Naive thymus-derived CD8-positive, alpha-beta T cell (primary cell): Measurements from ENCODE around the gene HS6ST3. TPM values are rescaled to one million over a fixed set of nuclear protein-coding genes. Genes with fewer than 3 reads are reported as not detected.
A peak's percentile ranks its signal among the peaks of the same experiment; 100 is the strongest.

Experiments
- ATAC-seq, 2 donors: fragments of 150-1000 bp; cut with Tn5 transposase in 1 of 2; sonication (Bioruptor Pico), chemical (Tn5 transposase) in 1 of 2; 1 replicate in 1 of 2; 2 replicates in 1 of 2; pipeline ENCODE4 v1.10.0; 2021; ENCODE audit warnings: mild to moderate bottlenecking in 2 of 2, moderate library complexity in 2 of 2
- POLR2A ChIA-PET: fragments of 350-600 bp; sonication (Branson Sonifier 250); formaldehyde crosslinking; loops from one replicate; lab custom pipeline; 2021; ENCODE audit warnings: antibody characterized with exemption; lab: Charles Lee
- DNase-seq, 10 donors: peaks; one replicate each; pipeline versions ENCODE4 v3.0.0 to v3.0.0-alpha.2; 2020 to 2022
- H3K27ac Mint-ChIP-seq, 10 donors: one replicate each; pipeline ENCODE4 v1.8.0; 2020 to 2022; ENCODE audit warnings: mild to moderate bottlenecking in 10 of 10, mixed read lengths in 10 of 10, moderate library complexity in 4 of 10, inconsistent platforms in 1 of 10
- H3K27me3 Mint-ChIP-seq, 5 donors: one replicate each; pipeline ENCODE4 v1.8.0; 2021 to 2022; ENCODE audit warnings: mixed read lengths in 5 of 5
- H3K36me3 Mint-ChIP-seq, 3 donors: one replicate each; pipeline ENCODE4 v1.8.0; 2020 to 2022; ENCODE audit warnings: mixed read lengths in 3 of 3, mild to moderate bottlenecking in 2 of 3, inconsistent platforms in 1 of 3
- H3K4me1 Mint-ChIP-seq, 4 donors: one replicate each; pipeline ENCODE4 v1.8.0; 2021 to 2022; ENCODE audit warnings: mixed read lengths in 4 of 4
- H3K4me3 Mint-ChIP-seq, 10 donors: one replicate each; pipeline ENCODE4 v1.8.0; 2020 to 2022; ENCODE audit warnings: mild to moderate bottlenecking in 10 of 10, mixed read lengths in 10 of 10, moderate library complexity in 6 of 10, inconsistent platforms in 1 of 10
- H3K9me3 Mint-ChIP-seq, 9 donors: one replicate each; pipeline ENCODE4 v1.8.0; 2020 to 2022; ENCODE audit warnings: mixed read lengths in 9 of 9, mild to moderate bottlenecking in 3 of 9, inconsistent platforms in 1 of 9, moderate library complexity in 1 of 9
- polyA plus RNA-seq, 3 donors: library from polyadenylated mRNA; unstranded; fragments of 300-500 nt; fragmentation: Illumina TruSeq; gene quantifications; one replicate each; pipeline ENCODE4 v1.2.3, GENCODE V29; 2021
- total RNA-seq, 8 experiments: library from RNA in 2 of 8; stranded (reverse) in 2 of 8; gene quantifications; one replicate each; pipeline ENCODE4 v1.2.3 and lab custom pipeline; 2021 to 2026

The HS6ST3 gene
- total and polyA plus RNA-seq, 5 experiments from 2014 or later, result not detected

DNA sequence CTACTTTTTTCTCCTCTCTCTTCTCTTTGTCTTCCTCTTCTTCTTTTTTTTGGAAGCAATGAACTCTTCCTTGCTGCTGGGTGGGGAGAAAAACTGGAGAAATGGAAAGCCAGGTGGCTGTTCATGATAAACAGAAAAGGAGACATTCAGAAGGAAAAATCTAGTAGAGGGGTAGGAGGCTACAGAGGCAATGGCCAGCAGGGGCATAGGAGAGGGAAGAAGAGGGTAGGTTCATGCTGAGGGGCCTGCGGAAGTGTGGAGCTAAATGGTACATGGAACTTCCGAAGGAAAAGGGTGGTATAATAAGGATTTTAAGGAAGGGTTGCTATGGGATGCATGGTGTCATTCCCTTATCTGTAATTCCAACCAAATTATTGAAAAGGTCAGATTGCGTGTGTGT lies 17.5 kb upstream of the HS6ST3 start:
- POLR2A ChIA-PET, result no interaction called here
- Mint-ChIP-seq H3K4me1 (no peaks in the 10 kb centered on the region), H3K27me3 (peaks cover 0 to 9% (median 2%) of the 10 kb centered on the region in 5 donors), H3K36me3 (peaks cover 0 to 5% (median 0%) of the 10 kb centered on the region in 3 donors), H3K9me3 (peaks cover 0 to 31% (median 8%) of the 10 kb centered on the region in 9 donors), H3K27ac (no peak overlapping the region), H3K4me3 (no peak overlapping the region)
- ATAC-seq (no peak), DNase-seq (no peak)

DNA sequence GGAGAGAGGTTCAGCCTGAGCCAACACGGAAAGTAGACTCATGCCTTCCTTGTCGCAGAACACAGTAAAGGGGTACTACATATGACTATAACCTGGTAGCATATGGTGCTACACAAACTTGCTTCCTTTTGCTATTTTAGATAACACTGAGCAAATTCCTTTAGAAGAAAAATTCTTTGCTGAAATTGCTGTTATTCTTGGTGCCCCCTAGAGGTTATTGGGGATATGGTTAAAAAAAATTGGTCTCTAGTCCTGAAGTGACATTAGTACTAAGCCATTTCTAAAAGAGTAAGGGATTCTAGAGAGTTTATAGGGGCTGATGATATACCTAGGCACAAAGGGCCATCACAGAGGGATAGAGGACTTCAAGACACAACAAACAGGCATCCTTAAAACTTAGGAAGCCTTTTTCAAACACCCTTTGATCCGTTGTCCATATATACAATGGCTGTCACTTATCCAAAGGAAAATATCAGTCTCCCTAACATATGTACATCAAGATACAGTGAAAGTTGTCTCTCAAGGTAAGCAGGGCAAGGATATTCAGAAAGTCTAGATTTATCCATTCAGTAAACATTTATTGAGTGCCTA lies 13.9 kb upstream of the HS6ST3 start:
- POLR2A ChIA-PET, result no interaction called here
- no peak for ATAC-seq
- Mint-ChIP-seq H3K36me3 (no peaks in the 10 kb centered on the region), H3K4me1 (no peaks in the 10 kb centered on the region), H3K27me3 (peaks cover 0 to 9% (median 3%) of the 10 kb centered on the region in 5 donors), H3K9me3 (peaks cover 0 to 22% (median 5%) of the 10 kb centered on the region in 9 donors), H3K27ac (no peak overlapping the region), H3K4me3 (no peak overlapping the region)
- no peak for DNase-seq

DNA sequence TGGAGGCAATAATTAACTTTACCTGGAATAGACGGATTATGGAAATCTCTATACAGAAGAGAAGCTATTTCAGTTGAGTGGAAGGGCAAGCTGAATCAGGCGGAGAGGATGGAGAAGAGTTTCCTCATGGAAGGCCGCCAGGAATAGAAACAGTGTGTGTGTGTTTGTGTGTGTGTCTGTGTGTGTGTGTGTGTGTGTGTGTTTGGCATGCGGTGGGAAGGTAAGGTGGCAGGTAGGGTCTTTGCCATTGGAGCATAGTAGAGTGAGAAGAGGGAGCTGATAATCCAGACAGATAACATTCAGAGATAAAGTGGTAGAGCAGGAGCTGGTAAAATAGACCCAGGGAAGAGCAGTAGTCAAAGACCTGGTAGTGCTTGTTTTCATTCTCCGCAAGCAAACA lies 9.2 kb upstream of the HS6ST3 start:
- Mint-ChIP-seq H3K4me3 (no peak overlapping the region), H3K4me1 (no peaks in the 10 kb centered on the region), H3K27ac (no peak overlapping the region), H3K27me3 (peaks cover 2 to 16% (median 8%) of the 10 kb centered on the region in 5 donors), H3K36me3 (no peaks in the 10 kb centered on the region), H3K9me3 (peaks cover 0 to 30% (median 6%) of the 10 kb centered on the region in 9 donors)
- POLR2A ChIA-PET, result no interaction called here
- no peak for DNase-seq
- no peak for ATAC-seq

DNA sequence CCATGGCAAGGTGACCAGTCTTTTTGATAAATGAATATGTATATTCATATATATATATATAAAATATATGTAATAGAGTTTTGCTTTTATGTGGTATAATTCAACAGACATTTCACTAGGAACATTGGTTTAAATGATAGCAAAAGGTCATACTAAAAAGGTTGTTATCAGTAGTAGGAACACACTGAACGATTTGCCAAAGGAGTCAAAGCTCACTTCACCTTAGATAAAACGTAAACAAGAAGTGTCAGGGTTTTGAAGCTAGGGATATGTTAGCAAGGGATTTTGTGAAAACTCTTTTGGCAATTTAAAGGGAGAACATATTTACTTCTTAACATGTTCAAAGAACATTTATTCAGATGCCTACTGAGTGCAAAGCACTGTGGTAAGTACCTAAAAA lies 8.0 kb upstream of the HS6ST3 start:
- H3K9me3 Mint-ChIP-seq, result peaks cover 0 to 23% (median 4%) of the 10 kb centered on the region in 9 donors
- no peak overlapping the region for H3K4me3 Mint-ChIP-seq

DNA sequence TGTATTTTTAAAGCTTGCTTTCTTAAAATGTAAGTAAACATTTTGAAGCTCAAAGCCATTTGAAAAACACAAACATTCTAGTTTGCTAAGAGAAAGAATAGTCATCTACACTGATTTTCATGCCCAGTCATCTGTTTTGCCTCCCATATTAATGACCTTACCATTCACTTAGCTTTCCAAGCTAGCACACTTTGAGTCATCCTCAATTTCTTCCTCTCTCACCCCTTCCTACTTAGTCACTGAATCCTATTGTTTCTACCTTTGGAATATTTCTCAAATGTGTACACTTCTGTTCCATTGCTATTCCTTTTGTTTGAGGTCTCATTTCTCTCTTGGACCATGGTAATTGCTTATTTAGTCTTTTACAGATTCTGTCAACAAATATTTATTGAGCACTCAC lies 7.3 kb upstream of the HS6ST3 start:
- H3K27me3 Mint-ChIP-seq, result peaks cover 6 to 23% (median 21%) of the 10 kb centered on the region in 5 donors
- peaks cover 0 to 21% (median 5%) of the 10 kb centered on the region in 9 donors for H3K9me3 Mint-ChIP-seq
- H3K4me3 Mint-ChIP-seq, result no peak overlapping the region
- H3K27ac Mint-ChIP-seq, result no peak overlapping the region
- no peak for DNase-seq
- H3K36me3 Mint-ChIP-seq, result no peaks in the 10 kb centered on the region
- ATAC-seq, result no peak
- no peaks in the 10 kb centered on the region for H3K4me1 Mint-ChIP-seq
- POLR2A ChIA-PET, result no interaction called here

More for the DNA sequence above, 8.0 kb upstream of the HS6ST3 start:
- H3K4me1 Mint-ChIP-seq, result no peaks in the 10 kb centered on the region
- H3K27ac Mint-ChIP-seq, result no peak overlapping the region
- POLR2A ChIA-PET, result no interaction called here
- no peak for DNase-seq
- peaks cover 4 to 21% (median 16%) of the 10 kb centered on the region in 5 donors for H3K27me3 Mint-ChIP-seq
- no peaks in the 10 kb centered on the region for H3K36me3 Mint-ChIP-seq
- ATAC-seq, result no peak

DNA sequence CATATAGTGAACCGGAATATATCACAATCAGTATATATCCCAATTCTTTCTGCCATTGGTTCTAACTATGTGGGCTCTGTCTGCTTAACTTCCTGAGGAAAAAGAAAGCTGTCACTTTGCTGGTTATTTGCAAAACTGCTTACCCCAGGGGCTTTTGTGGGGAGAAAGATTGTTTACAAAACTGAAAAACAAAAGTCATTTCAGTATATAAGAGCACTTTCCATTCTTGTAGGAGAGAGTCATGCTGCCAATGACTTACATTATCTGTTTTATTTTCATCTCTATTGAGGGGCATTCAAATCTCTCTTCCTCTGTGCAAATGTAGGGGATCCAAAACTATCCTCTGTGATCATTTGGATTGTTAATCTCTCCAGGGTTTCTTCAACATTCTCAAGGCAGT lies 3.2 kb upstream of the HS6ST3 start:
- DNase-seq (no peak), ATAC-seq (no peak)
- H3K27me3 Mint-ChIP-seq, result peaks cover 28 to 46% (median 41%) of the 10 kb centered on the region in 5 donors
- no peak overlapping the region for H3K4me3 Mint-ChIP-seq
- H3K36me3 Mint-ChIP-seq, result no peaks in the 10 kb centered on the region
- POLR2A ChIA-PET, result no interaction called here
- peaks cover 0 to 10% (median 2%) of the 10 kb centered on the region in 4 donors for H3K4me1 Mint-ChIP-seq
- H3K27ac Mint-ChIP-seq, result no peak overlapping the region
- H3K9me3 Mint-ChIP-seq, result peaks cover 0 to 13% (median 2%) of the 10 kb centered on the region in 9 donors

DNA sequence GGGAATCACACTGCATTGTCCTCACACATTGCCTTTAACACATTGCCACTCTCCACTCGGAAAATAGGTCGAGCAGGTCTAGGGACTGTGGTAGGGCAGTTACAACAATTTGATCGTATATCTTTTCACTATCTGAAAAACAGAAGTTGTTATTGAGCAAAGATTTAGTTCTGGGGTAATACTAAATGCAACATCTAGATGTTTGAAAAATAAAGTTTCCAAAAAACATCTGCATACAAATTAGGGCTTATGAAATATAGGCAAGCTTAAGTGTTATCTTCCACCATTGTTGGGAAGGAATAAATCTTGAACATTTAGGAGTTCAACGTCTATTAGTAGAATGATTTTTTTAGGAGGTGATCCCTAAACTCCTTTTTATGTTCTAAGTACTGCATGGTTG lies 768 bp upstream of the HS6ST3 start:
- no peak for DNase-seq
- Mint-ChIP-seq H3K27me3 (peaks cover 40 to 70% (median 53%) of the 10 kb centered on the region in 5 donors), H3K4me1 (peaks cover 0 to 15% (median 2%) of the 10 kb centered on the region in 4 donors), H3K9me3 (peaks cover 0 to 13% (median 1%) of the 10 kb centered on the region in 9 donors), H3K4me3 (peak overlapping the region in 3 of 10 donors; percentile 14 to 52 (median 42)), H3K27ac (no peak overlapping the region), H3K36me3 (no peaks in the 10 kb centered on the region)
- POLR2A ChIA-PET, result no interaction called here
- ATAC-seq, result no peak

DNA sequence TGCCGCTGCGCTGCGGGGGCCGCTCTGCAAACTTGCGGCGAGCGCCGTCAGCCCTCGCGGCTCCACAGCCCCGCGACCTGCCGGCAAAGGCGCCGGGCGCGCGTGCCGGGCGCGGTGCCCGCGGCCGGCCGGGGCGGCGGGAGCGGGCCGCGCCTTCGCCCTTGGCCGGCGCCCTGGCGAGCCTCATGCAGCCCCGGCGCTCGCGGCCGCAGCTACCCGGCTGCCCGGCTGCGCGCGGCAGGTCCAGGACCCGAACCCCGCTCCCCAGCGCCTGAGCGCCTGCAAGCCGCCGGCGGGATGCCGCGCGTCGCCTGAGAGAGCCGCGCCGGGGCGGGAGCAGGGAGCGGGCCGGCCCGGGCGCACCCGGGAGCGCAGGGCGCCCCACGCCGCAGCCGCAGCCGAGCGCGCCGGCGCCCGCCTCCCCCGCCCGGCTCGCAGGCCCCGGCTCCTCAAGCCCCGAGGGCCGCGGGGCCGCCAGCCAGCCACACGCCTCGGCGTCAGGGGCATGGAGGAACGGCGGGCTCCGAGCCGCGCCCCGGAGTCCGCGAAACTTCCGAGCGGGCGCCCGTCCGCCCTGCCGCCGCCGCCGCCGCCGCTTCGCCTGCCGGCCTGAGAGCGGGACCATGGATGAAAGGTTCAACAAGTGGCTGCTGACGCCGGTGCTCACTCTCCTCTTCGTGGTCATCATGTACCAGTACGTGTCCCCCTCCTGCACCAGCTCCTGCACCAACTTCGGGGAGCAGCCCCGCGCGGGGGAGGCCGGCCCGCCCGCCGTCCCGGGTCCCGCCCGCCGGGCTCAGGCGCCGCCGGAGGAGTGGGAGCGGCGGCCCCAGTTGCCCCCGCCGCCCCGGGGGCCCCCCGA lies 564 bp downstream of the HS6ST3 start:
- no peak overlapping the region for H3K27ac Mint-ChIP-seq
- ATAC-seq, result no peak
- DNase-seq, result no peak

DNA sequence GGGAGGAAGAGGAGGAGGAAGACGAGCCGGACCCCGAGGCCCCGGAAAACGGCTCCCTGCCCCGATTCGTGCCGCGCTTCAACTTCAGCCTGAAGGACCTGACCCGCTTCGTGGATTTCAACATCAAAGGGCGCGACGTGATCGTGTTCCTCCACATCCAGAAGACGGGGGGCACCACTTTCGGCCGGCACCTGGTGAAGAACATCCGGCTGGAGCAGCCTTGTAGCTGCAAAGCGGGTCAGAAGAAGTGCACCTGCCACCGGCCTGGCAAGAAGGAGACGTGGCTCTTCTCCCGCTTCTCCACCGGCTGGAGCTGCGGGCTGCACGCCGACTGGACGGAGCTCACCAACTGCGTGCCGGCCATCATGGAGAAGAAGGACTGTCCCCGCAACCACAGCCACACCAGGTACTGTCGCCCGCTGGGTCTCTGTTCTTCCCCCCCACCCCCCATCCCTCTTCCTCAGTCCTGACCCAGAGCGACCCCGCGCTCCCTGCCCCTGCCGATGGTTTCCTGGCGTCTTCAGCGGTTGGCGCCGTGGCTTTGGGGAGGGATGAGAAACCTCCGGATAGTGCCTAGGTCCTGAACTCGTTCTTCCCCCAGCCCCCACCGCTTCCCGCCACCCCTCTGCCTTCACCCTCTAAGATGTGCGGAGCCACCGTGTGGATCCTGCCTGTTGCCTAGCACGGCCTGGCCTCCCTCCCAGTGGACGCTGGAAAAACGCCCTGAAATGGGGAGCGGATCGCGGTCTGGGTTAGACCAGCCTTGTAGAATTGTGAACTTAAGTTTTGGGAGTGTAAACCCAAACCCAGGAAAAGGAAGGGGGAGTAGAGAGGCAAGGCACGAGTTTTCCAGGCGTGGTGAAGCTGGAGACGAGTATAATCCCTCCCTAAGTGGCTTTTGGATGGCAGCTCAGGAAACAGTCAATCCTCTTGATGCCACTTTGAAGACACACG lies 1.5 kb downstream of the HS6ST3 start:
- H3K27me3 Mint-ChIP-seq, result peaks cover 36 to 73% (median 48%) of the 10 kb centered on the region in 5 donors
- DNase-seq (no peak), ATAC-seq (no peak)
- no peak overlapping the region for H3K27ac Mint-ChIP-seq
- H3K36me3 Mint-ChIP-seq, result no peaks in the 10 kb centered on the region
- POLR2A ChIA-PET, result no interaction called here
- H3K4me1 Mint-ChIP-seq, result peaks cover 0 to 15% (median 2%) of the 10 kb centered on the region in 4 donors
- H3K4me3 Mint-ChIP-seq, result peak overlapping the region in 2 of 10 donors; percentile 26 to 42
- H3K9me3 Mint-ChIP-seq, result peaks cover 0 to 6% (median 0%) of the 10 kb centered on the region in 9 donors

More for the DNA sequence above, 564 bp downstream of the HS6ST3 start:
- peaks cover 0 to 15% (median 2%) of the 10 kb centered on the region in 4 donors for H3K4me1 Mint-ChIP-seq
- H3K36me3 Mint-ChIP-seq, result no peaks in the 10 kb centered on the region
- H3K27me3 Mint-ChIP-seq, result peaks cover 40 to 78% (median 54%) of the 10 kb centered on the region in 5 donors
- POLR2A ChIA-PET, result no interaction called here
- no peak overlapping the region for H3K4me3 Mint-ChIP-seq
- H3K9me3 Mint-ChIP-seq, result peaks cover 0 to 10% (median 1%) of the 10 kb centered on the region in 9 donors

DNA sequence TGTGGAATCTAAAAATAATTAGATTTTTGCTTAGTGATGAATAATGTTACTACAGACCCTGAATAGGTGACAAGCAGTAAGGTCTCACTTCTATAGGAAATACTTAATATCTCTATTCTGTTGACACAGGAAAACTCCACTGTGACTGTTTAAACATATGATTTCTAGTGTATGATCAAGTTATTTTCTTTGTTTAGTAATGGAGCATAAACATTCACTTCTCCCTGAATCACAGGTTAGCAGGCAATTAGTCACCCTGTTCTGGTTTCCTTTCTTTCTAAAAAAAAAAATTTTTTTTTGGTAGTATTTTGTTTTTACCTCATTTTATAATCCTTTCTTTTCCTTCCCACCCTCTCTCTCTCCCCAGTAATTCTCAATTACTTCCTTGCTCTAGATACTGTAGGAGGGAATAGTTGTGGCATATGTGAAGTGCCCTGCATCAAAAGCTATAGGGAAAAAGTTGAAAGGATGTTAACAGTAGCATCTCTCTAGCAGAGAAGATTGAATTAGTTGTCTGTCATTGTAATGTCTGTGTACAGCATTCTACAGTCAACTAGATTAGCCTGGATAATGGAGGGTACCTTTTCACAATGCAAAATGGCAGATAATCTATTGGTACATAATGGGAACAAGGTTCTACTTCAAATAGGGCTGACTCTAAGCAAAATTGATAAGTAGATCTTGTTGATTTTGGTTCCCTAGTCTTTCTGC lies 3.5 kb downstream of the HS6ST3 start:
- H3K27ac Mint-ChIP-seq, result no peak overlapping the region
- H3K4me3 Mint-ChIP-seq, result no peak overlapping the region
- POLR2A ChIA-PET, result no interaction called here

DNA sequence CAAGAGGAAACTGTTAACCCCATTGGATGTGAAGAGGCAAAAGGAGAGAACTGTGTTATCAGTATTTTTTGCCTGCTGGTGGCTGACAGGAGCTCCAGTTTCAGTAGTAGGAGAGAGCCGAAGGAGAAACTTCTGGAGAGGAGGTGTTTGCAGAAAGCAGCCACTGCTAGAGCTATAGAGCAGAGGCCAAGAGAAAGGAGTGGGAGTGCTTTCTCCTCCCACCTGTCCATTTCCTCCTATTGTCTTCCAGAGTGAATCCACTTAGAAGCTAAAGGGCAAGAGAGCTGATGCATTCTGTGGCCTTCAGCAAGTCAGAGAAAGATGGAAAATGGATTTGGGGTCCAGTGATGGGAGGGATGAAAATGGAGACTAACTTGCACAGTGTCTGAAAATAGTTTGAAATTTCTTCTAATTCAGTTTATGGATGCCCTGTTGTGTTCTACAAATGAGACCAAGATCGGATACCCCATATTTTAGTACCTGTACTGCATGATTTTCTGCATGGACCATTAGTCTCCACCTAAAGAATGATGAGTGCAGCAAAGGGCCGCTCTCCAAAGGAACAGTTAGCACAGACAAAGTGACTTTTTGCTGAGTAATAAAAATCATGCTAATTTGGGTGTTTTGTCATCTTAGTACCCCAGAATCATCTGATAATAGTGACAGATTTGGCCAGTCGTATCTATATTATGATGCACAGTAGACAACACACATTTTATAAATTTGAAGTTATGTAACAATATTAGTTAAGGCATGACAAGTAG lies 10.7 kb downstream of the HS6ST3 start:
- POLR2A ChIA-PET, result no interaction called here
- no peak overlapping the region for H3K4me3 Mint-ChIP-seq
- no peak overlapping the region for H3K27ac Mint-ChIP-seq
- ATAC-seq (no peak), DNase-seq (no peak)
- peaks cover 0 to 19% (median 4%) of the 10 kb centered on the region in 5 donors for H3K27me3 Mint-ChIP-seq
- H3K4me1 Mint-ChIP-seq, result no peaks in the 10 kb centered on the region
- peaks cover 0 to 12% (median 0%) of the 10 kb centered on the region in 9 donors for H3K9me3 Mint-ChIP-seq
- H3K36me3 Mint-ChIP-seq, result no peaks in the 10 kb centered on the region

More for the DNA sequence above, 3.5 kb downstream of the HS6ST3 start:
- H3K9me3 Mint-ChIP-seq, result peaks cover 0 to 6% (median 0%) of the 10 kb centered on the region in 9 donors
- peaks cover 0 to 15% (median 2%) of the 10 kb centered on the region in 4 donors for H3K4me1 Mint-ChIP-seq
- ATAC-seq, result no peak
- H3K36me3 Mint-ChIP-seq, result no peaks in the 10 kb centered on the region
- DNase-seq, result no peak
- peaks cover 31 to 70% (median 37%) of the 10 kb centered on the region in 5 donors for H3K27me3 Mint-ChIP-seq
